NCI-H128 (cell line): ENCODE results near the gene SIM2.

Experiments used
- DNase-seq: peaks from one replicate; lab custom pipeline; 2025; ENCODE audit not compliant: unreplicated experiment; lab: John Stamatoyannopoulos, UW

SIM2 gene

GRCh38 chr21:36759348-36760083 is 60.6 kb downstream of the SIM2 start:
- DNase-seq, result no peak

DNA sequence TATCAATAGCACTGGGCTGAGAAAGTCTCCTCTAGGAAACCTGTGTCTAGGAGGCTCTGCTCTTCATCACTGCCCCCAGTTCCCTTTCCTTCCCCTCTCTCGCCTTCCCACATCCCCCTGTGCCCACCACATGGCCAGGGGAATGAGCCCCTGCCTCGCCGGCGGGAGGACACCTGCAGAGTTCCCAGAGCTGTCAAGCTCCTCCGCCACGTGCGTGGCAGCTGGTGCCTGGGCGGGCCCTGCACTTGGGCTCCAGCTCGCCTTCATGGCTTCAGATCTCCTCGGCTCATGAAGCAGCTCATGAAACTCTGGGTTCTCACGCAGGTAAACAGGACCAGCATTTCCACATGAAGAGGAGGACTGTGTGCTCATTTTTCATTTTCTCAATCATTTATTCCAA is 62.8 kb downstream of the SIM2 start:
- no peak for DNase-seq

DNA sequence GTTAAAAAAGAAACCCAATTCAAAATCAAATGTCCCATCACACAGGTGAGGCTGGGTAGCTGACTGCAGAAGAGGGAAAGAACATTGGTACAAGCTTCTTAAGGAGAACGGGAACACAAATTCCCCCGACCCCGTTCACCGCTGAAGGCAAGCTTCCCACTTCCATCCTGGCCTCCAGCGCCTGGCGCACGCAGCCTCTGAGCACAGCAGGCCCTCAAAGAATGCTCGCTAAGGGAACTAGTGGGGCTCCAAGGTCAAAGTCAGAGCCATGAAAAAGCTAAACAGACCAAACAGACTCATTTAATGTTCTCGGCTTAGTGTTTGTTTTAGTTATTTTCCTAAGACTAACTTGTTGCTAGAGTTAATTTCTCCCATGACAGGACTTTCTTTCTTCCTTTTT is 63.7 kb downstream of the SIM2 start:
- no peak for DNase-seq

DNA sequence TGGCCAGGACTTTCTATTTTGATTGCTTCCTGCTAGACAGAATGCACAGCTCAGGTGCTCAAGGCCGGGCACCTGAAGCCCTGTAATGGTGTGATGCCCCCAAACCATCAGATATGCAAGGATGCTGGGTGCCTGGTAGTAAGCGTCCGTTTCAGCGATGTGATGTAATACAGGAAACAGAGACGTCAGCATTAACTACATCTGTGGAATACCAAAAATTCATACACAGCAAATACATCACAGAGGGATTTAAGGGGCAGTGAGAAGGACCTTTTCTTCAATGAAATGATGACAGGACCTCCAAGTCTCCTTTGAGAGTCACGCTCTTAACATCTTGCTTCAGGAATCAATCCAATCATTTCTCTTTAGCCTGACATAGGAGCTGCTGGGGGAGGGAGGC is 64.4 kb downstream of the SIM2 start:
- no peak for DNase-seq

GRCh38 chr21:36765229-36765628 is 66.3 kb downstream of the SIM2 start:
- no peak for DNase-seq

DNA sequence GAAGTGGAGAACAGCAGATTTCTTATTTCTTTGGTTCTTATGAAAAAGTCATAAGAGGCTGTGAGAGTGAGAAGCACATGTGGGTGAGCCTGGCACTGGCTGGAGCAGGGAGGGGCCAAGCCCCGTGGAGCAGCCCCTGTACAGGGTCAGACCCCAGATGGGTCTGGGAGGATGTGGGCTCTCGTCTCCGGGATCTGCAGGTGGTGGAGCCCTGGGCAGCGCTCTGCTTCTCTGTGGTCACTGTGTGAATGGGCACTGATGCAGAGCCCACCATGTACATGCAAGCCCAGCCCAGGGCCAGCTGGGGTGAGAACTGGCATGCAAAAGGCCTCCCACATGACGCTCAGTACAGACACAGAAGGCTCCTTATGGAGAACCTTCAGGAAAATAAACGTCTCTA is 67.6 kb downstream of the SIM2 start:
- no peak for DNase-seq

DNA sequence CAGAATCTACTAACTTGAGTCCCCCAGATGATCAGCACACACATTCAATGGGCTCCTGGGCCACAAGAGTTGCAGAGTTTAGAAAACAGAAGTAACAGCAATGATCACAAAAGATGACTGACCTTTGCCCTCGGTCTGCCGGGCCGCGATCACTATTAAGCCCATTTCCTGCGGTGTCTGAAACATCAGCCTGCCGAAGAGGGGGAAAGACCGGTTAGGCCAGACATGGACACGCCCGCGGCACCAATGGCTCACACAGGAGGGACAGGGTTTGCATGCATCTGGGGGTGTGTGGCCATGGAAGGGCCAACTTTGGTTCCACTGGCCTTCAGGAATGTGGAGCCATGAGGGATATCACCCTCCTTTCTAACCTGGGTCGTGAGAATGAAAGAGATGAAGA is 68.2 kb downstream of the SIM2 start:
- no peak for DNase-seq

- no peak for DNase-seq
Measured at GRCh38 chr21:36768496-36768895, 69.6 kb downstream of the SIM2 start.

- no peak for DNase-seq
Measured at GRCh38 chr21:36769051-36769839, 70.3 kb downstream of the SIM2 start.

GRCh38 chr21:36773117-36773516 is 74.2 kb downstream of the SIM2 start:
- no peak for DNase-seq

- no peak for DNase-seq
Measured at GRCh38 chr21:36773995-36774394, 75.1 kb downstream of the SIM2 start.

GRCh38 chr21:36776981-36777617 is 78.2 kb downstream of the SIM2 start:
- DNase-seq, result no peak

DNA sequence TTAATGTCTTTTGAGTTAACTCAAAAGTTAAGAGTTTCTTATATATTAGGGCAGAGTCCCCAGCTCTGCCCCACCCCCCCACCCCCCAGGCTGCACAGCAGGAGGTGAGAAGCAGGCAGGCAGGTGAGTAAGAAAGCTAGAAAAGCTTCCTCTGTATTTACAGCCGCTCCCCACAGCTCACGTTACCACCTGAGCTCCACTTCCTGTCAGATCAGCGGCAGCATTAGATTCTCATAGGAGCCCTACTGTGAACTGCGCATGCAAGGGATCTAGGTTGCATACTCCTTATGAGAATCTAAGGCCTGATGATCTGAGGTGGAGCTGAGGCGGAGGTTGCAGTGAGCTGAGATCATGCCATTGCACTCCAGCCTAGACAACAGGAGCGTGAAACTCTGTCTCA is 81.9 kb downstream of the SIM2 start:
- no peak for DNase-seq

DNA sequence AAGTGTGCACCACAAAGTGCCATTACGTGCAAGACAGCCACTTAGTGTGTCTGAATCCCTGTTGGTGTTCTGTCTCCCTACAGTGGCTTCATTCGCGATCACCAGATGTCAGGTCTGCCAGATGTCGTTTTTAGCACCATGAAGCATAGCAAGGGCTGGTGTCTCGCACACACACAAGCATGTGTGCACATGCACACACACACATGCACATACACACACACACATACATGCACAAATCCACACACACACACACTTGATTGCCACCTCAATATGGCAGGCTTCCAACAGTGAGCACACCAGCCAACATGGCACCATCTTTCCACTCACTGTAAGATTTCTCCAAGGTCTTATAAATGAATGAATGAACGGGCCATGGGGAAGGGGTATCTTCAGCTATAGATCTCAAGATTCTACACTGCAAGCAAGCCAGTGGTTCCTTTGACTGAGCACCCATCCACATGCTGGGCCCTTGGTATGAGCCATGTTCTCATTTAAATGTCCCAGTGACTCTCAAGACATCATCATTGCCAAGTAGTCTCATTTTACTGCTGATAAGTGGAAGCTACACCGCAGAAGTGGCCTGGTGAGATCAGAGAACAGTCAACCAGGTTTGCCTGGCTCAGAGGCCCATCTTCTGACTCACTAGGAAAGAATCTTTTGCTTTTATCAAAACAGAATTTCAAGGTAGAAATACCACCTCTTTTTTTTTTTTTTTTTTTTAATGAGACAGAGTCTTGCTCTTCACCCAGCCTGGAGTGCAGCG is 84.9 kb downstream of the SIM2 start:
- DNase-seq, result no peak

DNA sequence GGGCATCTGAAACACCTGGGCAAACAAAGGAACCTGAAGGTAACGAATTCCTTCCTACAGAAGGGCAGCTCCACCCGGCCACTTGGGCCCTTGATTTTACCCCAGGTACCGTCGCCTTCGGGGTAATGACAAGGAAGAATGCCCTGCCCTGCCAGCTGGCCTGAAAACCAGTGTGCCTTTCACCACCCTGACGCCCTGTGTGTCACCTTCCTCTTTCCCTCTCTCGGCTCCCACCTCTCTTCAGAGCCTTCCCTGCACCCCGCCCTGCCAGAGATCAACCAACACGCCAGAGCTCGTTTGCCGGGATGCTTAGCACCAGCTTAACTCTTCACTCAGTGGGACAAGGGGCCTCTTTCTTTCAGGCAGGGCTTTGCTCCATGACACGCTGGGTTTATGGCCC is 86.0 kb downstream of the SIM2 start:
- DNase-seq, result no peak

- no peak for DNase-seq
Measured at GRCh38 chr21:36785615-36786014, 86.7 kb downstream of the SIM2 start.

DNA sequence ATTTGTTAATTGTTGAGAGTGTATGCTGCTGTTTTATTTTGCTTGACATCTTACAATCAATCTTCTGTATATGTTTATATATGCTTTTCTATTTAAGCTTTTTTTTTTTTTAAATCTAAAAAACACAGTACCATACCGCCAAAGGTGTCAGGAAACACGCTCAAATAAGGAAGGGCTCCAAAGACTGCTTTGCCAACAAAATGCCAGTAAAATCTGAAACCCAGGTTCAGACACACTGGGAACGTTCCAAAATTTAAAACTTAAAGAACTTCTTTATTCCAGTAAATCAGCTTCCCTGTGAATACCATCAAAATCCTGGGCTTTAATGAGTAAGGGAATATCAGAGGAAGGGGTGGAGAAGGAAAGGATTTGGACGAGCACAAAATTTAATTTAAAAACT is 87.3 kb downstream of the SIM2 start:
- DNase-seq, result no peak

GRCh38 chr21:36788120-36788638 is 89.3 kb downstream of the SIM2 start:
- no peak for DNase-seq

GRCh38 chr21:36790616-36791015 is 91.7 kb downstream of the SIM2 start:
- no peak for DNase-seq

- DNase-seq, result no peak
Measured at GRCh38 chr21:36791180-36791579, 92.3 kb downstream of the SIM2 start.
